Mesenteric fat pad (tissue), 1 donor: ENCODE measurements around the gene OR4N2. TPM values are rescaled to one million over a fixed set of nuclear protein-coding genes. Genes with fewer than 3 reads are reported as not detected.
"Not testable (repeated sequence)": the region's sequence is repeated elsewhere in the genome, so short reads cannot be mapped to it uniquely, and the experiment has no call there.

Experiments used
- DNase-seq: peaks from one replicate; pipeline ENCODE4 v3.0.0-alpha.2; 2020; ENCODE audit warnings: low spot score
- long read RNA-seq: library from polyadenylated mRNA; unstranded; transcript quantifications from one replicate; pipeline ENCODE4 v2.0.0, GENCODE V29; 2020
- total RNA-seq: library from RNA; stranded (reverse); fragmentation: NEBNext Ultra II Directional; extraction: Animal tissue kit (Norgen Biotek cat#: 25700); gene quantifications from one replicate; pipeline ENCODE4 v1.2.1, GENCODE V29; 2021
- donor health status: DM: yes; HTN: yes; CAD: no.

Gene OR4N2, protein sequence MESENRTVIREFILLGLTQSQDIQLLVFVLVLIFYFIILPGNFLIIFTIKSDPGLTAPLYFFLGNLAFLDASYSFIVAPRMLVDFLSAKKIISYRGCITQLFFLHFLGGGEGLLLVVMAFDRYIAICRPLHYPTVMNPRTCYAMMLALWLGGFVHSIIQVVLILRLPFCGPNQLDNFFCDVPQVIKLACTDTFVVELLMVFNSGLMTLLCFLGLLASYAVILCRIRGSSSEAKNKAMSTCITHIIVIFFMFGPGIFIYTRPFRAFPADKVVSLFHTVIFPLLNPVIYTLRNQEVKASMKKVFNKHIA
- total RNA-seq = not detected
- long read RNA-seq = 0 reads

- not testable (repeated sequence) for DNase-seq
Measured at GRCh38 chr14:19803470-19803869, at the start of gene OR4N2. Gene OR4N2, plus strand, starts transcription at chr14:19803770. Its CDS starts 23,679 bp downstream, at chr14:19827449.

GRCh38 chr14:19754172-19754571 lies 49.4 kb upstream of the OR4N2 start:
- DNase-seq = no peak

GRCh38 chr14:19771491-19771890 lies 32.1 kb upstream of the OR4N2 start:
- not testable (repeated sequence) for DNase-seq

DNA sequence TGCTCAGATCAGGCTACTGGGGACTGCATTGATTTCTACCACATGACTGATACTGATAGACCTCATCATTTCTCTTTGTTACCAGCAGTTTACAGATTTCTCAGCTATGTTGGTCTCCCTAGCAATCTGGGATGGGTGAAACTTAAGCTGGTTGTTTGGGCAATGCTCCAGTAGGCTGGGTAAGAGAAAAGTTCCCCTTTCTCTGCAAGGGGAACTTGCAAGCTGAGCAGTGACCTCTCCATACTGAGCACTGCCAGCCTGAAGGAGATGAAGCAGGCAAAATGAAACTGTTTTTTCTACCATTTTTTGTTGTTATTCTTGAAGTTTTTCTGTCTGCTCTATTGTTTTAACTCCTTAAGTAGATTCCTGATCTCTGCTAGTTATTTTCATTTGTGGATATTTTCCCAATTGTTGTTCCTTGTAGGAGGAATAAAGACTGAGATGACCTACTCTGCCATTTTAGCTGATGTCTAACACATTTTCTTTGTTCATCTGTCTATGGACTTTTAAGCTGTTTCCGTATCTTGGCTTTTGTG lies 31.6 kb upstream of the OR4N2 start:
- DNase-seq = no peak

GRCh38 chr14:19772454-19772853 lies 31.1 kb upstream of the OR4N2 start:
- not testable (repeated sequence) for DNase-seq

DNA sequence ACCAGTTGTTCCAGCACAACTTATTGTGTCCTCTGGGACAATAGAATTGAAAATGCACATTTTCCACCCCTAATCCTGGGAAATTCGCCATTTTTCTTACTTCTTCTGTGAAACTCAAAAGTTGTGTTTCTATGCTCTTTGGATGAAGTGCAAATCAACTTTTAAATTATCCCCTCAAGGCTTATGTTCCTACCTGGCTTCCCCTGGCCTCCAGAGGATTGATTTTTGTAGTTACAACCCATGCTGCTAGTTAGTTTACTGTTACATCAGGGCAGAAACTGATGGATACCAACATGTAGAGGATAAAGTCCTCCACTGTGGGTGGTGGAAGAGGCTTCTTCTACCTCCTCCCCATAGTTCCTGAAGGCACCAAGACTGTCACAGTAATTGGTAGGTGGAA lies 30.4 kb upstream of the OR4N2 start, which contains the start of gene OR4M1:
TSS of gene OR4M1 (plus strand) at position 301 of the 400 bp plus-strand sequence. CDS start 6,819 bp downstream, outside the sequence.
- DNase-seq = not testable (repeated sequence)

DNA sequence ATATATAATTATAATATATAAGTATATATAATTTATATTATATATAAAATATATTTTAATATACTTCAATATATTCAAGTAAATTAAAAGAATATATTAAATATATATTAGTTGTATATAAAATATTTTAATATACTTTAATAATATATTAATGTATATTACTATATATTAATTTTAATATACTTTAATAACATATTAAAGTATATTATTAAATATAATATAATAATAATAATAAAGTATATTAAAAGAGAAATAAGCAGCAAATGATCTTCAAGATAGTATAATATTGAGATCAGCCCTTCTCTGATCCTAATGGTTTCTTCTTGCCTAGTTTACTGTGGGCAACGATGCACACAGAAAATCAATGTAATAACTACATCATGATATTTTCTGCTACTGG lies 28.0 kb upstream of the OR4N2 start:
- no peak for DNase-seq

GRCh38 chr14:19785848-19786247 lies 17.7 kb upstream of the OR4N2 start:
- DNase-seq = not testable (repeated sequence)

GRCh38 chr14:19787318-19787717 lies 16.3 kb upstream of the OR4N2 start:
- DNase-seq = not testable (repeated sequence)

DNA sequence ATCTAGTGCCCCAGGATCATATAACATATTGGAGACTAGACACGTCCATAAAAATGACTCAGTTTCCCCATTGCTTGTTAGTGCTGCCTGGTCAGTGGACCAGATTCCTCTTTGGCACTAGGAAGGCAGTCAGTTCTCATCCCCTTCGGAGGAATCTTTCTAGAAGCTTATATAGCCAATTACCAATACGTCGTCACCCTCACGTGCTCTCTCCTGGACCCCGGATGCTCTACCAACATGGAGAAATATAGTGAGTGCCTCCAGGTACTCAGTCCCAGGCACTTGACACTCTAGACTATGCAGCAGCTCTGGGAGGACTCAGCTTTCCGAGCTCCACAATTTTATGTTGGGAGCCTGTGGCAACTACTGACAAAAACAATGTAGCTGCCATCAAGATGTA lies 15.4 kb upstream of the OR4N2 start:
- not testable (repeated sequence) for DNase-seq

DNA sequence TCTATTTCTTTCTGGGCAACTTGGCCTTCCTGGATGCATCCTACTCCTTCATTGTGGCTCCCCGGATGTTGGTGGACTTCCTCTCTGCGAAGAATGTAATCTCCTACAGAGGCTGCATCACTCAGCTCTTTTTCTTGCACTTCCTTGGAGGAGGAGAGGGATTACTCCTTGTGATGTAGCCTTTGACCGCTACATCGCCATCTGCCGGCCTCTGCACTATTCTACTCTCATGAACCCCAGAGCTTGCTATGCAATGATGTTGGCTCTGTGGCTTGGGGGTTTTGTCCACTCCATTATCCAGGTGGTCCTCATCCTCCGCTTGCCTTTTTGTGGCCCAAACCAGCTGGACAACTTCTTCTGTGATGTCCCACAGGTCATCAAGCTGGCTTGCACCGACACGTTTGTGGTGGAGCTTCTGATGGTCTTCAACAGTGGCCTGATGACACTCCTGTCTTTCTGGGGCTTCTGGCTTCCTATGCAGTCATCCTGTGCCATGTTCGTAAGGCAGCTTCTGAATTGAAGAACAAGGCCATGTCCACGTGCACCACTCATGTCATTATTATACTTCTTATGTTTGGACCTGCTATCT lies 7.0 kb upstream of the OR4N2 start:
- DNase-seq = not testable (repeated sequence)

- DNase-seq = peak; percentile 89
Measured at GRCh38 chr14:19799880-19800279, 3.7 kb upstream of the OR4N2 start.

- peak; percentile 89 for DNase-seq
Measured at GRCh38 chr14:19800282-19801117, 3.1 kb upstream of the OR4N2 start.

DNA sequence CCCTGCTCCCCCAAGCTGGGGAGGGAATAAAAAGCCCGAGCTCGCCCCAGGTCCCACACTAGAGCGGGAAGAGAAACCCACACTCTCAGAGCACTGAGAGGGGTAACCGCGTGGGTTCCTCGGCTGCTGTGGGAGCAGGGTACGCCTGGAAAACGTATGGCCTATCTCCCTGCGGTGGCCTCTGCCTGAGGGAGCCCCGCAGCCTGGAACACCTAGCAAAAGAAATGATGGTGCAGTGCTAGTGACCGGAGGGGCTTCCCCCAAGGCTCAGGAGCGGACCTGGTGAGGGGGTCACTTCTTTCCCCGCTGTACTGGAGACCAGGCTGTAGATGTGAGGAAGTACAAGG lies 2.5 kb upstream of the OR4N2 start:
- no peak for DNase-seq

- DNase-seq = not testable (repeated sequence)
Measured at GRCh38 chr14:19813171-19813920, 9.8 kb downstream of the OR4N2 start.

GRCh38 chr14:19819879-19820278 lies 16.3 kb downstream of the OR4N2 start:
- not testable (repeated sequence) for DNase-seq

- not testable (repeated sequence) for DNase-seq
Measured at GRCh38 chr14:19821016-19821415, 17.4 kb downstream of the OR4N2 start.

DNA sequence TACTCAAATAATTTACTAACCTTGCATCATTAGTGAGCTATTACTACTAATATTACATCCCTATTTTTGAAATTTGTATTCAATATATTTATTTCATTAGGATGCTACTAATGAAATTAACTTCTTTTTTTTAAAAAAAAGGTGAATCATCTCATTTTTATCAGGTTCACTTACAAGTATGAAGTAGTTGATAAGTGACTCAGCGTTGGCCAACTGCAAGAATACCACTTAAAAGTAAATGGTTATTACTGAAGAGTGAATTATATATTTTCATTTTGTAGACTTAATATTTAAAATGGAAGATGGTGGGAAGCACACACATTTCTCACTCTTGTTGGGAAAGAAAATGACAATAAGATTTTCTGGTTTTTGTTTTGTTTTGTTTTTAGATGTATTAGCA lies 19.6 kb downstream of the OR4N2 start:
- DNase-seq = no peak

GRCh38 chr14:19823765-19824164 lies 20.2 kb downstream of the OR4N2 start:
- DNase-seq = no peak

DNA sequence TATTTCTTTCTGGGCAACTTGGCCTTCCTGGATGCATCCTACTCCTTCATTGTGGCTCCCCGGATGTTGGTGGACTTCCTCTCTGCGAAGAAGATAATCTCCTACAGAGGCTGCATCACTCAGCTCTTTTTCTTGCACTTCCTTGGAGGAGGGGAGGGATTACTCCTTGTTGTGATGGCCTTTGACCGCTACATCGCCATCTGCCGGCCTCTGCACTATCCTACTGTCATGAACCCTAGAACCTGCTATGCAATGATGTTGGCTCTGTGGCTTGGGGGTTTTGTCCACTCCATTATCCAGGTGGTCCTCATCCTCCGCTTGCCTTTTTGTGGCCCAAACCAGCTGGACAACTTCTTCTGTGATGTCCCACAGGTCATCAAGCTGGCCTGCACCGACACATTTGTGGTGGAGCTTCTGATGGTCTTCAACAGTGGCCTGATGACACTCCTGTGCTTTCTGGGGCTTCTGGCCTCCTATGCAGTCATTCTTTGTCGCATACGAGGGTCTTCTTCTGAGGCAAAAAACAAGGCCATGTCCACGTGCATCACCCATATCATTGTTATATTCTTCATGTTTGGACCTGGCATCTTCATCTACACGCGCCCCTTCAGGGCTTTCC lies 24.2 kb downstream of the OR4N2 start:
- DNase-seq = not testable (repeated sequence)
